MM.1S (cell line): Measurements from ENCODE around the gene BCAS2.

Experiments used
- DNase-seq: peaks from one replicate; pipeline ENCODE4 v3.0.0-alpha.2; 2015
- H2AFZ ChIP-seq: fragments of 300-600 bp; sonication (generic); 2 replicates; pipeline ENCODE4 v1.6.0; 2016; ENCODE audit warnings: antibody characterized with exemption, low read length
- H3F3A ChIP-seq: fragments of 300-600 bp; sonication (generic); 2 replicates; pipeline ENCODE4 v1.6.1; 2016; ENCODE audit warnings: mild to moderate bottlenecking, antibody characterized with exemption, low read length, moderate library complexity, mixed read lengths; ENCODE audit not compliant: insufficient read depth
- H3K27ac ChIP-seq: fragments of 300-600 bp; sonication (generic); 2 replicates; pipeline ENCODE4 v1.5.1; 2016; ENCODE audit warnings: mild to moderate bottlenecking, low read length
- H3K27me3 ChIP-seq: fragments of 300-600 bp; sonication (generic); replicated peaks from 2 replicates; pipeline ENCODE4 v1.6.0; 2016; ENCODE audit warnings: low read length; ENCODE audit not compliant: insufficient read depth
- H3K36me3 ChIP-seq: fragments of 300-600 bp; sonication (generic); replicated peaks from 2 replicates; pipeline ENCODE4 v1.6.1; 2016; ENCODE audit warnings: mild to moderate bottlenecking, low read length, mixed read lengths; ENCODE audit not compliant: insufficient read depth
- H3K4me1 ChIP-seq: fragments of 300-600 bp; sonication (generic); 2 replicates; pipeline ENCODE4 v1.6.1; 2016; ENCODE audit warnings: low read length, mixed read lengths
- H3K4me2 ChIP-seq: fragments of 300-600 bp; sonication (generic); 2 replicates; pipeline ENCODE4 v1.6.0; 2016; ENCODE audit warnings: low read depth, low read length
- H3K4me3 ChIP-seq: fragments of 300-600 bp; sonication (generic); 2 replicates; pipeline ENCODE4 v1.5.1; 2016; ENCODE audit warnings: low read length, mixed read lengths
- H3K79me2 ChIP-seq: fragments of 300-600 bp; sonication (generic); 2 replicates; pipeline ENCODE4 v1.6.1; 2016; ENCODE audit warnings: mixed run types, low read length, mixed read lengths
- H3K9ac ChIP-seq: fragments of 300-600 bp; sonication (generic); 2 replicates; pipeline ENCODE4 v1.6.1; 2016; ENCODE audit warnings: low read length, mixed read lengths
- H3K9me2 ChIP-seq: fragments of 300-600 bp; sonication (generic); replicated peaks from 2 replicates; pipeline ENCODE4 v1.6.1; 2016; ENCODE audit warnings: mild to moderate bottlenecking, low read length, mixed read lengths; ENCODE audit not compliant: insufficient read depth
- H3K9me3 ChIP-seq: fragments of 300-600 bp; sonication (generic); replicated peaks from 2 replicates; pipeline ENCODE4 v1.6.1; 2016; ENCODE audit warnings: mild to moderate bottlenecking, low read length, mixed read lengths; ENCODE audit not compliant: insufficient read depth
- H4K20me1 ChIP-seq: fragments of 300-600 bp; sonication (generic); 2 replicates; pipeline ENCODE4 v1.6.1; 2016; ENCODE audit warnings: mild to moderate bottlenecking, low read length, moderate library complexity, mixed read lengths; ENCODE audit not compliant: insufficient read depth
- CTCF ChIP-seq: fragments of 300-600 bp; sonication (generic); IDR thresholded peaks from 2 replicates; pipeline ENCODE4 v1.5.1; 2016; ENCODE audit warnings: antibody characterized with exemption, low read length, mixed read lengths
- EZH2 ChIP-seq: fragments of 300-600 bp; sonication (generic); optimal IDR thresholded peaks from 2 replicates; pipeline ENCODE3; 2017; ENCODE audit warnings: low read depth, mild to moderate bottlenecking, antibody characterized with exemption, low read length, mixed read lengths
- EZH2phosphoT487 ChIP-seq: fragments of 300-600 bp; sonication (generic); IDR thresholded peaks from 2 replicates; pipeline ENCODE4 v1.6.1; 2018; ENCODE audit warnings: antibody characterized with exemption, low read length

The BCAS2 gene

DNA sequence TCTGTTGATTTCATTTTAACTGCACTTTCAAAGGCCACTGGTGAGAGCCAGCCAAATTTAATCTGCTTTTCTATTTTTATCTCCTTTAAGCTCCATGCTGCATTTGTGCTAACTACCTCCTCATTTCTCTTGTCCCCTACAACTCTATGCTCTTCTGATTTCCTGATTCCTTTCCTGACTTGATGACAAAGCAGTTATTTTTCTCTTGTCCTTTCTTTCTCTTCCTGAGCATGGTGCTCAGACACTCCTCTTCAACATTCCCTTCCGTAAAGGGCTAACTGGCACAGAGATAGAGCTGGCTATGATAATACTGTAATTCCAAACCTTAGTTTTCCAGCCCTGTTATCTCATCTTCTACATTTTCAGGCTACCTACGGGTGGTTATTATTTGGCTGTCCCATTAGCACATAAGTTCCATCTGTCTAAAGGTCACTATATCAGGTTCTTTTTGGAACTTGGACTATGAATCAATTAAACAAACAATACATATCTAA, 6.8 kb upstream of the BCAS2 start:
- TF ChIP-seq EZH2phosphoT487 (no peak), CTCF (no peak), EZH2 (no peak)
- no peak overlapping the region for H3K4me3 ChIP-seq
- no peak for DNase-seq
- H3K27me3 ChIP-seq = no peaks in the 10 kb centered on the region
- no peaks in the 10 kb centered on the region for H3K9me3 ChIP-seq
- H3K4me2 ChIP-seq = no peak overlapping the region
- no peak overlapping the region for H3K27ac ChIP-seq
- H4K20me1 ChIP-seq = no peaks in the 10 kb centered on the region
- H2AFZ ChIP-seq = no peak overlapping the region
- H3K4me1 ChIP-seq = no peaks in the 10 kb centered on the region
- H3K36me3 ChIP-seq = no peaks in the 10 kb centered on the region; the same call in 1 of the 2 replicates
- no peaks in the 10 kb centered on the region for H3K79me2 ChIP-seq
- no peak overlapping the region for H3K9ac ChIP-seq
- no peaks in the 10 kb centered on the region for H3F3A ChIP-seq
- H3K9me2 ChIP-seq = no peaks in the 10 kb centered on the region

DNA sequence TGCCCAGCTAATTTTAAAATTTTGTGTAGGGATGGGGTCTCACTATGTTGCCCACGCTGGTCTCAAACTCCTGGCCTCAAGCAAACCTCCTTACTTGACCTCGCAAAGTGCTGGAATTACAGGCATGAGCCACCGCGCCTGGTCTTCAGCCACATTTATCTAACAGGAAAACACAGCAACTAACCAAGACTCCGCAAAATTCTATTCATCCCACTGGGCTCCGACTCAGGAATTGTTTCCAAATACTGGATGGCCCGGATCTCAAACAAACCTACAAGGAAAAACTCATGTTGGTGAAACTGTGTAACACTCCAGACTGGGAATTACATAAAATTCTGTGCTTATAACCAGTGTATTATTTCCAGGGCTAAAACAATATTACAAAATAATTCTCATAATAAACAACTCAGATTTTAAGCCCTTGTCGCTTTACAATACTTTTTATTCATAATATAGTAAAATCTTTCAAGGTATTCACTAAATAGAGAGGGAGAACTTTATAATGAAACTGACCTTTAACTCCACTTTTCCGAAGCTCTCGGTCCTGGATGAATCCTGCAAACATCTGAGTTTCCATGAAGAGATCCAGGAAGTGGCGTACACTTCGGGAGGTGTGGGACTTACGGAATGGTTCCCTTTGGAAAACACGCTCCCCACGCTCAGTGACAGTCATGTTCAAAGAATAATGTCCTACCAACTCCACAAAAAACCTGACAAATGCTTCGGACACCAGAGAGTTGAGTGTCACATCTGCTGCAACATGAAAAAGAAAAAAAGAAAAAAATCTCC, 6.0 kb upstream of the BCAS2 start:
- no peaks in the 10 kb centered on the region for H3K79me2 ChIP-seq

DNA sequence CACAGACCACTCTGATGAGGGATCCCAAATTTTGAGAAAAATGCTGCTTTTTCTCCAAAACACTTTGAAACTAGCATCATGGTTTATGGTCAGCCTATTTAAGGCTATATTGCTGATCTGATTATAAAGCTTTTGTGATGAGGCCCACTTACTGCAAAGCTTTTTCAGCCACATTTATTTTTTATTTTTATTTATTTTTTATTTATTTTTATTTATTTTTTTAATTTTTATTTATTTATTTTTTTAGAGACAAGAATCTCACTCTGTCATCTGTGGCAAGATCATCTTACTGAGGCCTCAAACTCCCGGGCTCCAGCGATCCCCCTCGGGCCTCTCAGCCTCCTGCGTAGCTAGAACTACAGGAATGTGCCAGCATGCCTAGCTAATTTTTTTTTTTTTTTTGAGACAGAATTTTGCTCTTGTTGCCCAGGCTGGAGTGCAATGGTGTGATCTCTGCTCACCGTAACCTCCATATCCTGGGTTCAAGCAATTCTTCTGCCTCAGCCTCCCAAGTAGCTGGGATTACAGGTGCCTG, 5.2 kb upstream of the BCAS2 start:
- Histone ChIP-seq H3K4me1 (no peaks in the 10 kb centered on the region), H3K36me3 (no peaks in the 10 kb centered on the region; the same call in 1 of the 2 replicates), H2AFZ (no peak overlapping the region), H4K20me1 (no peaks in the 10 kb centered on the region), H3K27me3 (no peaks in the 10 kb centered on the region), H3K79me2 (no peaks in the 10 kb centered on the region), H3K27ac (no peak overlapping the region), H3F3A (no peaks in the 10 kb centered on the region), H3K4me3 (no peak overlapping the region), H3K9ac (no peak overlapping the region), H3K9me2 (no peaks in the 10 kb centered on the region), H3K4me2 (no peak overlapping the region), H3K9me3 (no peaks in the 10 kb centered on the region)
- no peak for DNase-seq
- TF ChIP-seq CTCF (no peak), EZH2phosphoT487 (no peak), EZH2 (no peak)

More for the DNA sequence above, 6.0 kb upstream of the BCAS2 start:
- DNase-seq = no peak
- H3K9ac ChIP-seq = no peak overlapping the region
- no peak overlapping the region for H2AFZ ChIP-seq
- TF ChIP-seq EZH2phosphoT487 = no peak
- no peaks in the 10 kb centered on the region for H3K4me1 ChIP-seq
- H3F3A ChIP-seq = no peaks in the 10 kb centered on the region
- no peak overlapping the region for H3K27ac ChIP-seq
- no peaks in the 10 kb centered on the region for H3K9me2 ChIP-seq
- H3K4me3 ChIP-seq = no peak overlapping the region
- no peaks in the 10 kb centered on the region for H3K9me3 ChIP-seq
- H3K36me3 ChIP-seq = no peaks in the 10 kb centered on the region; the same call in 1 of the 2 replicates
- no peak overlapping the region for H3K4me2 ChIP-seq
- H3K27me3 ChIP-seq = no peaks in the 10 kb centered on the region
- H4K20me1 ChIP-seq = no peaks in the 10 kb centered on the region

GRCh38 chr1:114585231-114585630, 3.8 kb upstream of the BCAS2 start:
- H3K9me3 ChIP-seq = no peaks in the 10 kb centered on the region
- H3K27me3 ChIP-seq = no peaks in the 10 kb centered on the region
- H3K9ac ChIP-seq = no peak overlapping the region
- no peaks in the 10 kb centered on the region for H3K9me2 ChIP-seq
- H3K4me1 ChIP-seq = no peaks in the 10 kb centered on the region
- no peaks in the 10 kb centered on the region for H4K20me1 ChIP-seq
- no peak overlapping the region for H3K4me2 ChIP-seq
- H2AFZ ChIP-seq = no peak overlapping the region
- H3K27ac ChIP-seq = no peak overlapping the region
- H3K79me2 ChIP-seq = peaks cover 11% of the 10 kb centered on the region
- no peaks in the 10 kb centered on the region for H3F3A ChIP-seq
- TF ChIP-seq EZH2phosphoT487 (no peak), CTCF (no peak), EZH2 (no peak)
- no peaks in the 10 kb centered on the region; the same call in 1 of the 2 replicates for H3K36me3 ChIP-seq
- H3K4me3 ChIP-seq = no peak overlapping the region
- DNase-seq = no peak
